Femur (tissue), 1 donor: ENCODE data around the gene KRTAP10-10.
"Not testable (repeated sequence)": the region's sequence is repeated elsewhere in the genome, so short reads cannot be mapped to it uniquely, and the experiment has no call there.

ENCODE experiments used
- DNase-seq: peaks from one replicate; pipeline ENCODE4 v3.0.0-alpha.2; 2017

KRTAP10-10 gene

GRCh38 chr21:44653656-44654575 lies 16.8 kb downstream of the KRTAP10-10 start:
- DNase-seq, result no peak

DNA sequence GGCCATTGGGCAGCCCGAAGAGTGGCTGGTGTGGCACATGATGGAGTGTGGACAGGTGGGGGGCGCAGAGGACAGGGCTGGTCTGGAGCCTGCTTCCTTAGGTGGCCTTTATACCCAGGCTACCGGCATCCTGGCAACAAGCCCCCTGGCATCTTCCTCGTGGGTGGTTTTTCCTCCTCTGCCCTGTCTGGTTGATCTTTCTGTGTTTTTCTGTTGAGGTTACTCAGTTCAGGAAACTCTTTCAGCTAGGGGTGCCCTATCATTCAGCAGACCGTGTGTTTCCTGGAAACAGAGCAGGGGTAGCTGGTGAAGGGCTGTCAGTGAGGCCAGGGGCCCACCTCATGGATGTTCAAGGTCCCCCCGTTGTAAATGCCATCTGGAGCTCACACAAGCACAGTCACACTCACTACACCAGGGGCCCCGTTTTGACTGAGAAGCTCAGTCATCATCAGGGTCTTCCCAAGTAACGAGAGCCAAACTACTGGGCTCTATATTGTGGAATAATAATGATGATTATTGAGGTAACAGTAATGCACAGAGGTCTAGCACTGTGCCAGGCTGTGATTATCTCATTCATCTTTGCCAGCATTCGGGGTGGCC lies 17.5 kb downstream of the KRTAP10-10 start, which contains the start of gene KRTAP12-4:
Gene KRTAP12-4, minus strand, starts transcription at position 84 of the 600 bp plus-strand sequence. Its CDS starts 45 bp downstream, at position 39.
- DNase-seq, result no peak

DNA sequence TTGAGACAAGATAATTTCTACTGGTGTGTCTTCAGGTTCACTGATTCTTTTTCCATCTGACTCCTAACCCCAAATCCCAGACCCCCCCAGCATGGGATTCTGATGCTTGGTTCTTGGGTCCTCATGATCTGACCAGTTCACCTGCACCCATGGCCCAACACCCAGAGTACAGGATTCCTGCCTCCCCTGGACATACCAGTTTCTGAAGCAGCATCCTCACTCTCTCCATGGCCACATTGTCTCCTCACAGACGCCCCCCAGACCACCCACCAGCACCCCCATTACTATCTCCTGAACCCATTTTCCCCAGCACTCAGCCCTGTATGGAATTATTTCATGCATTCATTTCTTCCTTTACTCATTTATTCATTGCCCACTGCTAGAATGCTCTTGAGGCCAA lies 19.7 kb downstream of the KRTAP10-10 start:
- no peak for DNase-seq

DNA sequence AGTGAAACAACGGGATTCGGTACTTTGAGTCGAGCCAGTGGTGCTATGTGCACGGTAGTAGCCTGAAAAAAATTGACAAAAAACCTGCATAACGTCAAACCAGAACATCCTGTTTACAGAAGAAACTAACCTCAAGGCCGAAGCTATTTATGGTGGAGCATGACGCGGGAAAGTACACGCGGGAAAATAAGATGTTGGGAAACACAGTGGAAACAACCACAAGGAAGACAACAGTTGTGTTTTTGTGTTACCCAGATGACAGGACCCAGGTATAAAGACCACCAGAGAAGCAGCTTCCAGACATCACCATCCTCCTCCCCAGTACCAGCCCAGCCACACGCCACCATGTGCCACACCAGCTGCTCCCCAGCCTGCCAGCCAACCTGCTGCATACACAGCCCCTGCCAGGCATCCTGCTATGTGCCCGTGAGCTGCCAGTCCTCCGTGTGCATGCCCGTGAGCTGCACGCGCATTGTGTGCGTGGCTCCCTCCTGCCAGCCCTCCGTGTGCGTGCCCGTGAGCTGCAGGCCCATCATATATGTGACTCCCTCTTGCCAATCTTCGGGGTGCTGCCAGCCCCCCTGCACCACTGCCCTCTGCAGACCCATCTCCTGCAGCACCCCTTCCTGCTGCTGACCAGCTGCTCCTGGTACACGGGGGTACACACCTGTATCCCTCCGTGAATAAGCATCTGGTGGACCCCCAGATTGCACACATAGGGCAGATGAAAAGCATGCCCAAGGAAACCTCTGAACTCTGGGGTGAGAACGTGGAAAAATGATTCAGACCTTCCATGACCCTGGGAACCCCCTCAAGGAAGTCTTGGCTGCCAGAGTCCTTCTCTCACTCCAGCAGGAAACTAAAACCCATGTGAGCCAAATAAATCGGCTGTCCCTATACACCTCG lies 20.7 kb downstream of the KRTAP10-10 start, which contains the start of gene KRTAP12-3:
Gene KRTAP12-3, plus strand, starts transcription at position 298 of the 906 bp plus-strand sequence. Its CDS starts 48 bp downstream, at position 346.
- DNase-seq, result no peak

DNA sequence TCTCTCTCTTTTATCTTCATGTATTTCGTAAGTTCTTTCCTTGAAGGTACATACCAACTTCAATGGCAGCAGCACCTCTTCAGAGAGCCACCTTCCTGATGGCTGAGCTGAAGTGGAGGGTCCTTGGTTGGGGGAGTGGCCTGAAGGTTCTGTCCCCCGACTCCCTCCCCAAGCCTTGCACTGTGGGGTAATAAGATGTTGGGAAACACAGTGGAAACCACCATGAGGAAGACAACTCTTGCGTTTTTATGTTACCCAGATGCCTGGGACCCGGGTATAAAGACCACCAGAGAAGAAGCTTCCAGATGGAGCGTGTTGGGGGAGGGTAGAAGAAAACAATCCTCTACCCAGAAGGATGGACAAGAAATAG lies 21.4 kb downstream of the KRTAP10-10 start:
- DNase-seq, result no peak

DNA sequence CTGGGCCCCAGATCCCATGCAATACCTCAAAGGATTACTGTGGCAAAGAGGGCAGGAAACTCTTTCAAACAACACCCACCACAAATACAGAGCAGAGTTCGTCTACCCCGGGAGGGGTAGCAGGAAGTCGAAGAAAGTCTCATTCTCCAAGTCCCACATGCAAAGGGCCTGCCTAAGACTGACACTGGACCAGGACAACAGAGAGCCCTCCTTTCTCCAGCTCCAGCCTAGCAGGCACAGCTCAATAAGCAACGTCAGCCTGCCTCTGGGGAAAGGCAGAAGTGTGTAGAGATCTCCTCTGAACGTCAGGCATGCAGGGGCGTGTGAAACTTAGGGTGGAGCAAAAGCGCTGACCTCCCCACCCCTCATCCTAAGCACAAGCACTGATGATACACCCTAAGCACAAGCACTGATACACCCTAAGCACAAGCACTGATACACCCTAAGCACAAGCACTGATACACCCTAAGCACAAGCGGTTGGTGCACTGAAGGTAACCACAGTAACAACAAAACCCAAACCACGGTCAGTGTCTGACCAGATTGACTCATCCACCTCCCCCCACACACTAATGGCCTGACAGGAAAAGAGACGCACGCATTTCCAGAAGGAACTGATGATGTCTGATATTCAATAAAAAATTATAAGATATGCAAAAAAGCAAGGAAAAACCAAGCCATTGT lies 21.9 kb downstream of the KRTAP10-10 start:
- DNase-seq, result no peak

GRCh38 chr21:44661567-44661966 lies 24.4 kb downstream of the KRTAP10-10 start:
- DNase-seq, result not testable (repeated sequence)

DNA sequence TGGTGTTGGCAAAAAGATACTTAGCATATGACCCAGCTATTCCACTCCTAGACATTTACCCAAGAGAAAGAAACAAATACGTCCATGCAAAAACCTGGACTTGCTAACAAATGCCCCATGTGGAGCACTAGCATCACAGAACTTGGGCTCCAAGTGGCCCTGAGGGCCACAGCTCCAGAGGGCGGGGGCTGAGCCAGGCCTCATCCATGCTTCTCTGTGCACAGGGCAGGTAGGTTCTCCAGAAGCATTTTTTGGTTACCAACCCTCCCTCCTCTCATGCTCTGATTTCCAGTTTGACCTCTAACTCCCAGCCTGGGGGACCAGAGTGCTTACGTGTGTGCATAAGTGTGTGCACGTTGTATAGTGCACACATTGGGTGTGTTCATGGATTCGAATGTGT lies 27.5 kb downstream of the KRTAP10-10 start:
- no peak for DNase-seq

GRCh38 chr21:44666401-44667320 lies 29.5 kb downstream of the KRTAP10-10 start, which contains the start of gene KRTAP12-2:
Gene KRTAP12-2 (minus strand): TSS chr21:44666927. CDS start chr21:44666886, 41 bp downstream.
- DNase-seq, result no peak

GRCh38 chr21:44667612-44668011 lies 30.5 kb downstream of the KRTAP10-10 start:
- DNase-seq, result no peak

DNA sequence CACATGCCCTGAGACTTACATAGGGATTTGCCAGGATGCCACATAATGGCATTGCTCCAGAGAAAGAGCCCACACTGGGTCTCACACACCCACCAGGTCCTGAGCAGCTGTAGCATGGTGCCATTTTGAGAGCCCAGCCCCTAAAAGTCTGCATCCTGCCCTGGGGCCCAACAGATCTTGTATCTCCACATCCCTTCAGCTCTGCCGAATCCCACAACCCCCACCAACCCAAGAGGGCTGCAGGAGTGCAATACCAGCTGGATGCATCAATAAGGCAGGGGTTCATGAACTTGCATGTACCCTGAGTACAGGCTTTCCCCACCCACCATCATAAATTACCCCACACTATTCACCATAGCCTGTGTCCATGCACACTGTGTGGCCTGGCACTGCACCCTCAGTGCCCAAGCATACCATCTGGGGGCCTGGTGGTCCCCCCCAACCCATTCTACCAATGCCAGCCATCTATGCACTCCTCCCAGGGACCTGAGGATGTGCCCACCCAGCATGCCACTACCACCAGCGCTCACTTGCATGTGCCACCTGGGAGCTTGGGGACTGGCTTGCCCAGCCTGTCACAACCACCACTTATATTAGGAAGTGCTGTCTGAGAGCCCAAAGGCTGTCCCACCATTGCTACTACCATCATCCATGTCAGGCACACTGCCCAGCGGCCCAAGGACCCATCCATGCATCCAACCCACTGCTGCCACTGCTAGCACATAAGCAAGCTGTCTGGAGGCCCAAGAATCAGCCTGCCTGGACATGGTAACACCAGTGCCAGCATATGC lies 33.7 kb downstream of the KRTAP10-10 start:
- no peak for DNase-seq

- no peak for DNase-seq
Observed at GRCh38 chr21:44671911-44672310, 34.8 kb downstream of the KRTAP10-10 start.

DNA sequence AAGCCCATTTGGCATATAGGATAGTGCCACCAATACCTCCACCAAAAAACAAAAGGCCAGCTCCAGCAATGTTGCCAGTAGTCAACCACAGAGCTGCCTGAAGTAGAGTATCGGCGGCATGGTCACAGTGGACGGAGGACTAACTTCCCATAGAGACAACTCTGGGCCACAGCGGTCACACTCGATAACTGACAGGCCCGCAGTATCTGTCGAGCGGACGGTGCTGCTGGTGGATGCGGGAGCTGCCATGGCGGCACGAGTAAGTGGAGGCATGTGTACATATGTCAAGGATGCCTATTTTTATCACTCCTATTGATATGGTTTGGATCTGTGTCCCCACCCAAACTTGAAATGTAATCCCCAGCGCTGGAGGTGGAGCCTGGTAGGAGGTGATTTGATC lies 40.7 kb downstream of the KRTAP10-10 start:
- DNase-seq, result no peak

DNA sequence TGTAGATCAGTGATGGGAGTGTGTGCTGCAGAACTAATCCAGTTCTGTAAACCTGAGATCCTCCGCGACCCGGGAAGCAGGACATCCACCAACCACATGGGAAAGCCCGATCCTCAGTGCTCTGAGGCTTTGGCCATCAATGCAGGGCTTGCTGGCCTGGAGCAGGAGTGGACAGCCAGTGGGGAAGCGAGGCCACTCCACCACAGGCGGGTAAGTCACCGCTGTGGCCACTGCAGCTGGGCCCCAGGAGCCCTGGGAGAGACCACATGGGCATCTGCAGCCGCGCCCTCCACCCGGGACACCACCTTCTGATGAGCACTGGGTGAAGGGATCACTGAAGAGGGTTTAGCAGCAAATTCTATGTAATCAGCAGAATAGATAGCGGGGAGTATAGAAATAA lies 44.0 kb downstream of the KRTAP10-10 start:
- DNase-seq, result no peak

DNA sequence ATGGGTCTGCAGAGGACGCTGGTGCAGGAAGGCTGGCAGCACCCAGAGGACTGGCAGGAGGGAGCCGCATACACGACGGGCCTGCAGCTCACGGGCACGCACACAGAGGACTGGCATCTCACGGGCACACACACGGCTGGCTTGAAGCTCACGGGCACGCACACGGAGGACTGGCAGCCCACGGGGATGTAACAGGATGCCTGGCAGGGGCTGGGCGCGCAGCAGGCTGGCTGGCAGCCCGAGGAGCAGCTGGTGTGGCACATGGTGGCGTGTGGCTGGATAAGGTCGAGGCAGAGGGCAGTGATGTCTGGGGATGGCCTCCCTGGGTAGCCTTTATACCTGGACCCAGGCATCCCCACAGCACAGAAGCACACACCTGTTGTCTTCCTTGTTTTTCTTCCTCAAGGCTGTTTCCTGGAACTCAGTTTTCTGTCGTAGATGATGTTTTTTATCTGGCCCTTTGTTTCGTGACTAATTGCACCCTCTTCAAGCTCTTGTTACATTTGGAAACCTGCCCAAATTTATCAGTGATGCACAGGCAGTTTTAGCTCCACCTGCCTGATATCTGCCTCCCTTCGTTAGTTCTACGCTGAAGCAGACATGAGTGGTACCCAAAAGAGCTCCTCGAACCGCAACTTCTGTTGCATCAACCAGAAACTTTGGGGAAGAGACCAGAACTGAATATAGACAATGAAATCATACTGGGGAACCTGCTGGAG lies 44.9 kb downstream of the KRTAP10-10 start, which contains the start of gene KRTAP12-1:
Gene KRTAP12-1, minus strand, starts transcription at position 303 of the 719 bp plus-strand sequence. Its CDS starts 40 bp downstream, at position 263.
- DNase-seq, result no peak

GRCh38 chr21:44682580-44683151 lies 45.5 kb downstream of the KRTAP10-10 start:
- no peak for DNase-seq

- no peak for DNase-seq
Observed at GRCh38 chr21:44684077-44684476, 46.9 kb downstream of the KRTAP10-10 start.

DNA sequence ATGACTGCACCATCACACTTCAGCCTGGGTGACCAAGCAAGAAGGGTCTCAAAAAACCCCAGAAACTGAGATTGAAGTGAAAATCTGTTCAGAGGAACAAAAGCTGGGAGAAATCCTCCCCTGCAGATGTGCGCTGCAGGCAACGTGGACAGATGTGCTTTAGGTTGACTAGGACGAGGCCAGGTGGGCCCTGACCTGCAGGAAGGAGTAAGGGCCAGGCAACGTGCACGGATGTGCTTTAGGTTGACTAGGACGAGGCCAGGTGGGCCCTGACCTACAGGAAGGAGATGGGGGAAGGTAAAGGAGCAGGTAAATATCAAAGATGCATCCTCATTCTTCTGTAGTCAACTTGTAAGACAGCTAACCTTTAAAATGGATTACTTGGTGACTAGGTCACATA lies 47.3 kb downstream of the KRTAP10-10 start:
- no peak for DNase-seq

- DNase-seq, result not testable (repeated sequence)
Observed at GRCh38 chr21:44685050-44685449, 47.9 kb downstream of the KRTAP10-10 start.
